Naive B cell (primary cell): ENCODE measurements around the gene MRGPRE. TPM values are rescaled to one million over a fixed set of nuclear protein-coding genes. Genes with fewer than 3 reads are reported as not detected.
A peak's percentile ranks its signal among the peaks of the same experiment; 100 is the strongest.

Experiments used
- ATAC-seq, 2 donors: fragments of 150-1000 bp; cut with Tn5 transposase; 2 replicates each; pipeline ENCODE4 v1.10.0; 2021; ENCODE audit warnings: low read depth in 2 of 2, mild to moderate bottlenecking in 2 of 2, moderate library complexity in 2 of 2
- DNase-seq: peaks from one replicate; pipeline ENCODE4 v3.0.0; 2022
- H3K27ac Mint-ChIP-seq, 6 donors: one replicate each; pipeline ENCODE4 v1.8.0; 2020 to 2022; ENCODE audit warnings: mild to moderate bottlenecking in 6 of 6, mixed read lengths in 6 of 6, moderate library complexity in 5 of 6, inconsistent platforms in 2 of 6
- H3K27me3 Mint-ChIP-seq, 3 donors: one replicate each; pipeline ENCODE4 v1.8.0; 2021 to 2022; ENCODE audit warnings: mixed read lengths in 3 of 3, mild to moderate bottlenecking in 1 of 3
- H3K36me3 Mint-ChIP-seq, 2 donors: one replicate each; pipeline ENCODE4 v1.8.0; 2020 to 2022; ENCODE audit warnings: mixed read lengths in 2 of 2, inconsistent platforms in 1 of 2, mild to moderate bottlenecking in 1 of 2
- H3K4me1 Mint-ChIP-seq, 3 donors: one replicate each; pipeline ENCODE4 v1.8.0; 2020 to 2022; ENCODE audit warnings: mixed read lengths in 3 of 3, inconsistent platforms in 1 of 3, mild to moderate bottlenecking in 1 of 3, moderate library complexity in 1 of 3
- H3K4me3 Mint-ChIP-seq, 8 donors: one replicate each; pipeline ENCODE4 v1.8.0; 2020 to 2022; ENCODE audit warnings: mild to moderate bottlenecking in 8 of 8, mixed read lengths in 8 of 8, moderate library complexity in 8 of 8, inconsistent platforms in 2 of 8
- H3K9me3 Mint-ChIP-seq, 7 donors: one replicate each; pipeline ENCODE4 v1.8.0; 2020 to 2022; ENCODE audit warnings: mixed read lengths in 7 of 7, mild to moderate bottlenecking in 5 of 7, inconsistent platforms in 2 of 7, moderate library complexity in 1 of 7
- polyA plus RNA-seq, 6 donors: library from polyadenylated mRNA; unstranded; fragments of 300-500 nt; fragmentation: Illumina TruSeq; gene quantifications; one replicate each; pipeline ENCODE4 v1.2.3, GENCODE V29; 2021; ENCODE audit warnings: low read depth in 6 of 6

Gene MRGPRE
- polyA plus RNA-seq, 6 donors from 2014 or later = not detected

GRCh38 chr11:3214420-3214699 lies 17.9 kb downstream of the MRGPRE start:
- no peak for ATAC-seq
- no peak overlapping the region for H3K27ac Mint-ChIP-seq
- peaks cover 5 to 23% (median 16%) of the 10 kb centered on the region in 7 donors for H3K9me3 Mint-ChIP-seq
- no peak for DNase-seq
- H3K36me3 Mint-ChIP-seq = peaks cover 0 to 8% of the 10 kb centered on the region in 2 donors
- no peak overlapping the region for H3K4me3 Mint-ChIP-seq
- peaks cover 9 to 50% (median 41%) of the 10 kb centered on the region in 3 donors for H3K27me3 Mint-ChIP-seq
- H3K4me1 Mint-ChIP-seq = peaks cover 0 to 4% (median 3%) of the 10 kb centered on the region in 3 donors

GRCh38 chr11:3213659-3214419 lies 18.4 kb downstream of the MRGPRE start:
- no peak overlapping the region for H3K4me3 Mint-ChIP-seq
- ATAC-seq (no peak), DNase-seq (no peak)
- no peak overlapping the region for H3K27ac Mint-ChIP-seq
- peaks cover 9 to 48% (median 41%) of the 10 kb centered on the region in 3 donors for H3K27me3 Mint-ChIP-seq
- H3K4me1 Mint-ChIP-seq = peaks cover 0 to 4% (median 3%) of the 10 kb centered on the region in 3 donors
- H3K9me3 Mint-ChIP-seq = peaks cover 5 to 23% (median 16%) of the 10 kb centered on the region in 7 donors
- peaks cover 0 to 8% of the 10 kb centered on the region in 2 donors for H3K36me3 Mint-ChIP-seq

- Mint-ChIP-seq H3K27me3 (peaks cover 5 to 9% (median 9%) of the 10 kb centered on the region in 3 donors), H3K4me3 (no peak overlapping the region), H3K4me1 (no peaks in the 10 kb centered on the region), H3K36me3 (peaks cover 0 to 8% of the 10 kb centered on the region in 2 donors), H3K27ac (no peak overlapping the region), H3K9me3 (peaks cover 5 to 18% (median 16%) of the 10 kb centered on the region in 7 donors)
- DNase-seq (no peak), ATAC-seq (no peak)
These were observed 23.9 kb downstream of the MRGPRE start for GRCh38 chr11:3208272-3208671.

GRCh38 chr11:3207526-3208189 lies 24.6 kb downstream of the MRGPRE start:
- ATAC-seq = no peak
- peaks cover 5 to 18% (median 16%) of the 10 kb centered on the region in 7 donors for H3K9me3 Mint-ChIP-seq
- peaks cover under 1 to 11% (median 6%) of the 10 kb centered on the region in 3 donors for H3K27me3 Mint-ChIP-seq
- peaks cover 0 to 8% of the 10 kb centered on the region in 2 donors for H3K36me3 Mint-ChIP-seq
- no peaks in the 10 kb centered on the region for H3K4me1 Mint-ChIP-seq
- H3K27ac Mint-ChIP-seq = no peak overlapping the region
- no peak for DNase-seq
- no peak overlapping the region for H3K4me3 Mint-ChIP-seq

- Mint-ChIP-seq H3K4me3 (no peak overlapping the region), H3K27me3 (peaks cover 0 to 15% (median 3%) of the 10 kb centered on the region in 3 donors), H3K36me3 (peaks cover 0 to 6% of the 10 kb centered on the region in 2 donors), H3K9me3 (peaks cover 3 to 14% (median 13%) of the 10 kb centered on the region in 7 donors), H3K27ac (no peak overlapping the region), H3K4me1 (no peaks in the 10 kb centered on the region)
- no peak for ATAC-seq
- DNase-seq = no peak
These were observed 25.4 kb downstream of the MRGPRE start for GRCh38 chr11:3206922-3207204.

- no peak for ATAC-seq
- no peak for DNase-seq
- H3K27me3 Mint-ChIP-seq = peaks cover 0 to 20% (median 0%) of the 10 kb centered on the region in 3 donors
- peaks cover 0 to under 1% of the 10 kb centered on the region in 2 donors for H3K36me3 Mint-ChIP-seq
- H3K4me3 Mint-ChIP-seq = no peak overlapping the region
- H3K27ac Mint-ChIP-seq = no peak overlapping the region
- peaks cover 0 to 9% (median 8%) of the 10 kb centered on the region in 7 donors for H3K9me3 Mint-ChIP-seq
- H3K4me1 Mint-ChIP-seq = no peaks in the 10 kb centered on the region
These were observed 25.9 kb downstream of the MRGPRE start for GRCh38 chr11:3206156-3206921.

- no peaks in the 10 kb centered on the region for H3K36me3 Mint-ChIP-seq
- no peak overlapping the region for H3K27ac Mint-ChIP-seq
- peaks cover 0 to 1% (median 0%) of the 10 kb centered on the region in 7 donors for H3K9me3 Mint-ChIP-seq
- DNase-seq (no peak), ATAC-seq (no peak)
- H3K4me3 Mint-ChIP-seq = no peak overlapping the region
- peaks cover 0 to 22% (median 6%) of the 10 kb centered on the region in 3 donors for H3K27me3 Mint-ChIP-seq
- no peaks in the 10 kb centered on the region for H3K4me1 Mint-ChIP-seq
These were observed 26.7 kb downstream of the MRGPRE start for GRCh38 chr11:3205261-3206155.

- Mint-ChIP-seq H3K36me3 (no peaks in the 10 kb centered on the region), H3K9me3 (no peaks in the 10 kb centered on the region), H3K27ac (no peak overlapping the region), H3K27me3 (peaks cover 0 to 29% (median 11%) of the 10 kb centered on the region in 3 donors), H3K4me3 (no peak overlapping the region), H3K4me1 (no peaks in the 10 kb centered on the region)
- DNase-seq = no peak
- ATAC-seq = no peak
These were observed 27.8 kb downstream of the MRGPRE start for GRCh38 chr11:3204141-3205015.

GRCh38 chr11:3203221-3204043 lies 28.8 kb downstream of the MRGPRE start:
- Mint-ChIP-seq H3K9me3 (no peaks in the 10 kb centered on the region), H3K36me3 (no peaks in the 10 kb centered on the region), H3K4me3 (no peak overlapping the region), H3K4me1 (no peaks in the 10 kb centered on the region), H3K27me3 (peaks cover 0 to 29% (median 11%) of the 10 kb centered on the region in 3 donors), H3K27ac (no peak overlapping the region)
- DNase-seq (no peak), ATAC-seq (no peak)

GRCh38 chr11:3202759-3203158 lies 29.5 kb downstream of the MRGPRE start:
- no peak for ATAC-seq
- H3K27ac Mint-ChIP-seq = no peak overlapping the region

GRCh38 chr11:3202305-3202704 lies 29.9 kb downstream of the MRGPRE start:
- Mint-ChIP-seq H3K4me1 (no peaks in the 10 kb centered on the region), H3K27ac (no peak overlapping the region), H3K4me3 (peak overlapping the region in 1 of 8 donors; percentile 59), H3K27me3 (peaks cover 0 to 29% (median 11%) of the 10 kb centered on the region in 3 donors), H3K36me3 (no peaks in the 10 kb centered on the region), H3K9me3 (no peaks in the 10 kb centered on the region)
- ATAC-seq (no peak), DNase-seq (no peak)

More at GRCh38 chr11:3202759-3203158, 29.5 kb downstream of the MRGPRE start:
- no peak for DNase-seq
- Mint-ChIP-seq H3K27me3 (peaks cover 0 to 29% (median 11%) of the 10 kb centered on the region in 3 donors), H3K36me3 (no peaks in the 10 kb centered on the region), H3K4me1 (no peaks in the 10 kb centered on the region), H3K9me3 (no peaks in the 10 kb centered on the region), H3K4me3 (peak overlapping the region in 1 of 8 donors; percentile 59)
